KMS-11 (cell line): ENCODE data around the gene MALT1.

Experiments
- H2AFZ ChIP-seq: fragments of 200-600 bp; sonication (generic); 2 replicates; pipeline ENCODE4 v1.6.1; 2016; ENCODE audit warnings: antibody characterized with exemption, mixed run types, low read depth
- H3K27ac ChIP-seq: fragments of 200-600 bp; sonication (generic); 2 replicates; pipeline ENCODE4 v1.6.1; 2016; ENCODE audit warnings: mild to moderate bottlenecking, mixed run types
- H3K27me3 ChIP-seq: fragments of 200-600 bp; sonication (generic); 2 replicates; pipeline ENCODE4 v1.6.1; 2017; ENCODE audit warnings: mild to moderate bottlenecking, low read depth, mixed run types, moderate library complexity; ENCODE audit not compliant: insufficient read depth
- H3K36me3 ChIP-seq: fragments of 200-600 bp; sonication (generic); 2 replicates; pipeline ENCODE4 v1.6.1; 2017; ENCODE audit warnings: mild to moderate bottlenecking, mixed run types; ENCODE audit not compliant: insufficient read depth
- H3K4me1 ChIP-seq: fragments of 200-600 bp; sonication (generic); 2 replicates; pipeline ENCODE4 v1.6.1; 2016; ENCODE audit warnings: mild to moderate bottlenecking, low read depth, mixed run types; ENCODE audit not compliant: poor library complexity, severe bottlenecking
- H3K4me2 ChIP-seq: fragments of 200-600 bp; sonication (generic); 2 replicates; pipeline ENCODE4 v1.7.0; 2016; ENCODE audit warnings: mild to moderate bottlenecking, mixed run types
- H3K4me3 ChIP-seq: fragments of 200-600 bp; sonication (generic); IDR thresholded peaks from 2 replicates; pipeline ENCODE4 v1.6.1; 2017; ENCODE audit warnings: low read depth, low read length, mixed read lengths; ENCODE audit not compliant: insufficient read depth
- H3K79me2 ChIP-seq: fragments of 200-600 bp; sonication (generic); 2 replicates; pipeline ENCODE4 v1.6.1; 2016; ENCODE audit warnings: low read depth, mixed run types; ENCODE audit not compliant: insufficient read depth
- H3K9ac ChIP-seq: fragments of 200-600 bp; sonication (generic); 2 replicates; pipeline ENCODE4 v1.6.1; 2016; ENCODE audit warnings: mild to moderate bottlenecking, mixed run types
- H4K20me1 ChIP-seq: fragments of 200-600 bp; sonication (generic); 2 replicates; pipeline ENCODE4 v1.6.1; 2016; ENCODE audit warnings: mild to moderate bottlenecking, mixed run types; ENCODE audit not compliant: insufficient read depth
- CTCF ChIP-seq: fragments of 200-600 bp; sonication (generic); conservative IDR thresholded peaks from 2 replicates; pipeline ENCODE4 v1.6.1; 2017; ENCODE audit warnings: low read depth, mild to moderate bottlenecking, antibody characterized with exemption, low read length, moderate library complexity, mixed read lengths

MALT1 gene

GRCh38 chr18:58692422-58693185 is 21.3 kb downstream of the MALT1 start:
- H3K9ac ChIP-seq = no peak overlapping the region
- H3K4me1 ChIP-seq = peaks cover 32% of the 10 kb centered on the region
- H3K36me3 ChIP-seq = peaks cover 6% of the 10 kb centered on the region; the same call in 1 of the 2 replicates
- H3K79me2 ChIP-seq = peaks cover 9% of the 10 kb centered on the region; the same call in 1 of the 2 replicates
- H3K4me3 ChIP-seq = no peak overlapping the region
- H3K27me3 ChIP-seq = no peaks in the 10 kb centered on the region
- no peak overlapping the region for H3K4me2 ChIP-seq
- H2AFZ ChIP-seq = no peak overlapping the region
- no peak overlapping the region for H3K27ac ChIP-seq
- no peak for TF ChIP-seq CTCF
- H4K20me1 ChIP-seq = no peaks in the 10 kb centered on the region

GRCh38 chr18:58694221-58694620 is 23.0 kb downstream of the MALT1 start:
- Histone ChIP-seq H3K27ac (no peak overlapping the region), H3K36me3 (peaks cover 9% of the 10 kb centered on the region; the same call in 1 of the 2 replicates), H3K4me1 (peaks cover 24% of the 10 kb centered on the region), H4K20me1 (no peaks in the 10 kb centered on the region), H3K4me2 (no peak overlapping the region), H3K4me3 (no peak overlapping the region), H2AFZ (no peak overlapping the region), H3K9ac (no peak overlapping the region), H3K79me2 (peaks cover 9% of the 10 kb centered on the region; the same call in 1 of the 2 replicates), H3K27me3 (no peaks in the 10 kb centered on the region)
- no peak for TF ChIP-seq CTCF

- H3K4me2 ChIP-seq = no peak overlapping the region
- no peak overlapping the region for H3K9ac ChIP-seq
- no peak overlapping the region for H2AFZ ChIP-seq
- H3K36me3 ChIP-seq = peaks cover 9% of the 10 kb centered on the region; the same call in 1 of the 2 replicates
- no peak overlapping the region for H3K27ac ChIP-seq
- peaks cover 8% of the 10 kb centered on the region; the same call in 1 of the 2 replicates for H3K79me2 ChIP-seq
- no peaks in the 10 kb centered on the region for H3K27me3 ChIP-seq
- no peaks in the 10 kb centered on the region for H4K20me1 ChIP-seq
- no peak for TF ChIP-seq CTCF
- no peak overlapping the region for H3K4me3 ChIP-seq
- peaks cover 26% of the 10 kb centered on the region for H3K4me1 ChIP-seq
These were observed 23.6 kb downstream of the MALT1 start for GRCh38 chr18:58694720-58695468.

GRCh38 chr18:58695772-58696171 is 24.5 kb downstream of the MALT1 start:
- Histone ChIP-seq H3K4me2 (no peak overlapping the region), H3K27me3 (no peaks in the 10 kb centered on the region), H3K36me3 (peaks cover 9% of the 10 kb centered on the region; the same call in 1 of the 2 replicates), H3K4me1 (peaks cover 26% of the 10 kb centered on the region), H3K79me2 (no peaks in the 10 kb centered on the region; the same call in 1 of the 2 replicates), H2AFZ (no peak overlapping the region), H4K20me1 (no peaks in the 10 kb centered on the region), H3K4me3 (no peak overlapping the region), H3K27ac (no peak overlapping the region), H3K9ac (no peak overlapping the region)
- no peak for TF ChIP-seq CTCF
